ENCODE data around the gene BPIFB1. TPM values are rescaled to one million over a fixed set of nuclear protein-coding genes. Genes with fewer than 3 reads are reported as not detected.

BPIFB1 gene
- total and polyA plus RNA-seq, 3 donors from 2014 or later: 1.6 to 5.8 (median 5.5) TPM

DNA sequence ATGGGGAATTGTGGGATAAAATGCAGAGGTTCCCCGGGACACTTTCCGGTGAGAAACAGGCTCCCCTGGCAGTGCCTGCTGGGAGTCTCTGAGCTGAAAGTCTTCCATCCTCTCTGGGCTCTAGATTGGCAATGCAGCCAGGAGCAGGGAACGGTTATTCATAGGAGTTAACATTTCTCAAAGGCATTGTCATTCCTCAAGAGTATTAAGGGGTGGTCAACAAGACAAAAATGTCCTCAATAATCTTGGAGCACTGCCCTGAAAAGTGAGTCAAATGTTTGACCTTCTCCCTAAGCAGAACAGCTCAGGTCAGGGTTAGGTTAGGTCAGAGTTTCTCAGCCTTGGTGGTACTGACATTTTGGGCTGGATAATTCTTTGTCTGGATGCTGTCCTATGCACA is 13.2 kb downstream of the BPIFB1 start:
- intact Hi-C loops (cut with DNase I; ENCODE audit: low total_unique reads): loop anchor here (10.0 kb wide), 1 partner anchor 391 kb away; no protein-coding TSS in a partner anchor
- H3K27ac ChIP-seq: no peak overlapping the region
- H3K27me3 ChIP-seq: no peaks in the 10 kb centered on the region
- no peak for TF ChIP-seq CTCF (IDR thresholded peaks at IDR 0.05)
- no peak for TF ChIP-seq POLR2A (IDR thresholded peaks at IDR 0.05)
- H3K9me3 ChIP-seq: no peaks in the 10 kb centered on the region
- H3K4me3 ChIP-seq: no peak overlapping the region
- no peak for DNase-seq
- no peaks in the 10 kb centered on the region for H3K36me3 ChIP-seq (ENCODE audit: low read depth, missing control alignments)
- 51 to 74% methylated on average over 3 of the region's 3 CpGs for WGBS, 2 donors
- no peaks in the 10 kb centered on the region for H3K4me1 ChIP-seq

DNA sequence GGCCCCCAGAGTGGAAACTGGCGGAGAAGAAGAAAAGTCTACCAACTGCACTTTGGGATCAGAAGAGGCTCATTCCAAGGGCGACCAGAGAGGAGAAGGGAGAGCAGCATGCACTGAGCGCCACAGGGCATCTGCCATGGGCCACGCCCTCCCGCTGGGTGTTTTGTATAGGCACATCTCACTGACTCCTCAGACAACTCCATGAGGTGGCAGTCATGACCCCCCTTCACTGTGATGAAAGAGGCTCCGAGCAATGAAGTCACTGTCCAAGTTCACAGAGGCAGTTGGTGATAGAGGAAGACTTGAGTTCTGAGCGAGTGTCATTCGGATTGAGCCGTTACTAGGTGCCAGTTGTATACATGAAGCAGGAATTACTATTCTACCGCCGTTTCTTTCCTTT is 15.4 kb downstream of the BPIFB1 start:
- TF ChIP-seq POLR2A (IDR thresholded peaks at IDR 0.05) (no peak), CTCF (IDR thresholded peaks at IDR 0.05) (no peak)
- Histone ChIP-seq H3K27ac (no peak overlapping the region), H3K9me3 (no peaks in the 10 kb centered on the region), H3K36me3 (ENCODE audit: low read depth, missing control alignments) (no peaks in the 10 kb centered on the region), H3K4me3 (peak overlapping the region in 1 of 2 donors; percentile 9), H3K27me3 (no peaks in the 10 kb centered on the region), H3K4me1 (no peaks in the 10 kb centered on the region)
- intact Hi-C loops (cut with DNase I; ENCODE audit: low total_unique reads): loop anchor here (10.0 kb wide), 1 partner anchor 394 kb away; no protein-coding TSS in a partner anchor
- WGBS, 2 donors: 64 to 76% methylated on average over 11 of the region's 11 CpGs
- no peak for DNase-seq

GRCh38 chr20:33299111-33299603 is 16.1 kb downstream of the BPIFB1 start:
- no peaks in the 10 kb centered on the region for H3K36me3 ChIP-seq (ENCODE audit: low read depth, missing control alignments)
- peak; percentile 80 for DNase-seq
- H3K4me3 ChIP-seq: peak overlapping the region in 1 of 2 donors; percentile 9
- intact Hi-C loops (cut with DNase I; ENCODE audit: low total_unique reads): loop anchor here (10.0 kb wide), 1 partner anchor 394 kb away; no protein-coding TSS in a partner anchor
- no peak overlapping the region for H3K27ac ChIP-seq
- peak; percentile 75 to 96 (median 89) for TF ChIP-seq CTCF (IDR thresholded peaks at IDR 0.05)
- no peak for TF ChIP-seq POLR2A (IDR thresholded peaks at IDR 0.05)
- H3K4me1 ChIP-seq: no peaks in the 10 kb centered on the region
- no peaks in the 10 kb centered on the region for H3K9me3 ChIP-seq
- no peaks in the 10 kb centered on the region for H3K27me3 ChIP-seq
- WGBS, 2 donors: 12 to 24% methylated on average over 11 to 24 of the region's 24 CpGs

DNA sequence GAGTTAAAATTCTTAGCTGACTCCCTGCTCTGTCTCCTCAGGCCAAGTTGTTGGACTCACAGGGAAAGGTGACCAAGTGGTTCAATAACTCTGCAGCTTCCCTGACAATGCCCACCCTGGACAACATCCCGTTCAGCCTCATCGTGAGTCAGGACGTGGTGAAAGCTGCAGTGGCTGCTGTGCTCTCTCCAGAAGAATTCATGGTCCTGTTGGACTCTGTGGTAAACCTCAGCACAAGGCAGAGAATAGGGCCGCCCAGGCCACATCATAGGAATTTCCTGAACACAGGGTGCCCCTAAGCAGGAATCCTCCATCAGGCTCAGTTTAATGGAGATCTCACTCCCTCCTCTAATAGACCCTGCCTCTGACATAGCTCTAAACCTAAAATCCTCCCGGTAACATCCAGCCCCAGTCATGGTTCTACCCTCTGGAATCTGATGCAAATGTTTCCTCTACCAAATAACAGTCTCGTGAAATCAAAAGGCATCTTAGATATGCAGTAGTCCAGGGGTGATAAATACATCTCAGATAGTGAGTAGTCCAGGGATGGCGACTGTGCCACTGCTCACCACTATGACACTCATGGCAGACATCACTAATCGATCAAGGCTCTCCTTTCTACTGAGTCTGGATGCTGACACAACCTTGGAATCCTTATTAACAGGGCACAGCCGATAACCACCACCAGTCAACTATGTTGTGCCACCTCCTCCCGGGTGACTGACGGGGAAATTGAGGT is 18.3 kb downstream of the BPIFB1 start:
- no peak for TF ChIP-seq POLR2A (IDR thresholded peaks at IDR 0.05)
- no peak for TF ChIP-seq CTCF (IDR thresholded peaks at IDR 0.05)
- DNase-seq: no peak
- Histone ChIP-seq H3K27me3 (no peaks in the 10 kb centered on the region), H3K36me3 (ENCODE audit: low read depth, missing control alignments) (no peaks in the 10 kb centered on the region), H3K27ac (no peak overlapping the region), H3K9me3 (no peaks in the 10 kb centered on the region), H3K4me3 (no peak overlapping the region), H3K4me1 (no peaks in the 10 kb centered on the region)
- 84 to 85% methylated on average over 11 of the region's 11 CpGs for WGBS, 2 donors
- intact Hi-C loops (cut with DNase I; ENCODE audit: low total_unique reads): no loop called here

Data from testis (tissue), 3 donors.